Measurements from ENCODE around the gene BRAT1.
"Not testable (repeated sequence)": the region's sequence is repeated elsewhere in the genome, so short reads cannot be mapped to it uniquely, and the experiment has no call there.

Gene BRAT1

DNA sequence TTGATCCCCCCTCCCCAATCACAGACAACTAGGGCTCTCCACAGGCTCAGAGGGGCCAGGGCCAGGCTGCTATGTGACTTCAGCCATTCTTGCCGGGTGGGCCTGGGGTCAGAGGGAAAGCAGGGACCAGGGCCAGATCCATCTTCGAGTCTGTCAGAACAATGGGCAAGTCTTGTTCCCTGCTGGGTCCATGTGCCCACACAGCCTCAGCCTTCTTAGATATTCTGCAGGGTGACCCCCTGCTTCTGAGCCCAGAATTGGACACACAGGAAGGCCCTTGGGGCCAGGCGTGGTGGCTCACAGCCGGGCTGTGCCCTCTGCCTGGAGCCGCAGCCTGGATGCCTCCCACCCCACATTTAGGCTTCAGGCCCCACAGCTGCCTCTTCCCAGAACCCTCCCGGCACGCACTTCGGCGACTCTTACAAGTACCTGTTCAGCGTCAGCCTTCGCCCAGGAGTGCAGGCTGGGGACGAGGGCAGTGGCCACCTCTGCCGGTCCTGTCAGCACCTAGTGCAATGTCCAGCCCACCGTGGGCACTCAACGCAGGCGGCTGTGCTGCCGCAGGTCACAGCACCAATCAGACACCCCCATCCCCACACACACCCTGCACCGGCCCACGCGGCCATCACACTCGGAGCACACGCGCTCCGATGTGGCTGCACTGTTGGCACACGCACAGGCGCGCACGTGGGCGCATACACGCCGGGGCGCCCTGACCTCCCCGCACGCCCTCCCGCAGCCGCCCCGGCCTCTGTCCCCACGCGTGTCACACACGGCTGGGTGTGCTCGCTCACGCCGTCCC, 24.1 kb downstream of the BRAT1 start:
- in situ Hi-C loops (cut with HindIII; ENCODE audit: low pct_unique_long_range_greater_than_20kb, low sequenced_read_pairs); DNase-seq (ENCODE audit: low read depth in 1 of 2, low spot score in 1 of 2): not testable (repeated sequence)

DNA sequence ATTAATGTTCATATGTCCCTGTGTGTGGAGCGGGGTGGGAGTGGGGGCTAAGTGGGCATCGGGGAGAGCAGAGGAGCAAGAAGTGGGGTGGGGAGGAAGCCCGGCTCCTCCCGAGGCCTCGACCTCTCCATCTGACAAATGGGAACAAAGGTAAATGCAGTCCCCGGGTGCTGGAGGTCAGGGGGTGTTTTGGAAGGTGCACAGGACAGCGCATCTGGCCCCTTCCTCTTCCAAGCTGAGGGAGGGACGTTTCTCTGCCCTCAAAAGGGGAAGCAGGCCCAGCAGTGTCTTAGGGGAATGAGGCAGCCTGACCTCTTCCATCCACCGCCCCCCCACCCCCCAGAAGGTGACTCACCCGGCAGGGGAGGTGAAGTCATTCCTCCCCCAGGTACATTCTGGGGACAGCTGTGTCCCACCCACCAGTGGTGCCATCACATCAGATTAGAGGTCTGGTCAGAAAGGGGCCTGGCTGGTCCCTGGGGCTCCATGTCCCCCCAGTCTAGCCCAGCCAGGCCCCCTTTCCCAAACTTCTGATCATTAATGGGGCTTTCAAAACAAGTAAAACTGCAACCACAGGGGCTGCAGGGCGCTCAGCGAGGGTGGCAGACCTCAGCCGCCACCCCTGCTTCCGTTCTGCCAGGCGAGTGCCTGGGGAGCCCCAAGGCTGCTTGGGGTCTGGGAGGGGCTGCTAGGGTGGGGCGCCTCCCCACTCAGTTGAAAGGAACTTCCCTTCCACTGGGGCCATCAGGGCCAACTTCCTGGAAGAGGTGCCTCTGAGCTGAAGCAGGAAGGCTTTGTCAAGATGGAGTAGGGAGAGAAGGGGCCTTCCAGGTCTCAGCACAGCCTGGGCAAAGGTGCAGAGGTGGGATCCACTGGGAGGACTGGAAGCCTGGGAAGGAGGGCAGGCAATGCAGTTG, 25.0 kb downstream of the BRAT1 start:
- in situ Hi-C loops (cut with HindIII; ENCODE audit: low pct_unique_long_range_greater_than_20kb, low sequenced_read_pairs) = no loop called here
- no peak for TF ChIP-seq JUND (IDR thresholded peaks at IDR 0.05; ENCODE audit: low read depth)
- DNase-seq (ENCODE audit: low read depth in 1 of 2, low spot score in 1 of 2) = no peak

DNA sequence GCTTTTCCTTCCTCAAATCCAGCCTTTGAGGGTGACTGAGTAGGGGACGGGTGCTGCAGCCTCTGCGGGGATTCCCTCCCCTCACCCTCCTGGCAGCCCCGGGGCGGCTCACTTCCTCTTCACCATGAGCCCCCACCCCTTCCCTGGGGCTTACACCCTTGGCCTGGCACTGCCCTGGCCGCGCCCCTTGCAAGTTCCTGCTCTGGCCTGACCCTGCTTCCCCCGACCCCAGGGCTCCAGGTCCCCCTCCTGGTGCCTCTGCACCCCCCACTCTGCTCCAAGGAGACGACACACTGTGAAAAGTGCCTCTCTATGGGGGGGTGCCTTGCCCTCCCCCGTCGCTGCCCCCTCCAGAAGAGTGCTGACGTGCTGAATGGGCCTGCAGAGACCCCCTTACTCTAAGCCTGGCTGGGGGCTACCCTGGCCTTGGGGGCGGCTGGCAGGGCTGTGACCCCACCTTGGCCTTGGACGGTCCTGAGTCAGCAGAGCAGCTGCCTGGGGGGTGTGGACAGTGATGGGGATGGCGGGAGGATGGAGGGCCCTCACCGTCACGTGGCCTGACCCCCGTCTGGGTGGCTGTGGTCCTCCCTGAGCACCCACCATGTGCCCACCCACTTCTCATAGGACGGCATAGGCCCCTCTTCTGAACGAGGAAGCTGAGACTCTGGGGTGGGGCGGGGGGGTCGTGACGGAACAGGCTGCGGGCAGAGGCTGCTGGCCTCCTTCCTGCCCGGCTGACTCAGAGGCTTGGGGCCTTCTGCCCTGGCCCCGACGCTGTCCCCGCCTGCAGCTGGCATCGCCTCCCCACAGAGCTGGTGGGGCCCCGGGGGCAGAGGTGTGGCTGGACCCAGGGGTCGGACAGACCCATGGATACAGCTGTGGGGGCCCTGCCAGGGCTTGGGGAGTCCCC, 25.9 kb downstream of the BRAT1 start:
- no peak for DNase-seq (ENCODE audit: low read depth in 1 of 2, low spot score in 1 of 2)
- TF ChIP-seq JUND (IDR thresholded peaks at IDR 0.05; ENCODE audit: low read depth) = no peak
- in situ Hi-C loops (cut with HindIII; ENCODE audit: low pct_unique_long_range_greater_than_20kb, low sequenced_read_pairs) = no loop called here

DNA sequence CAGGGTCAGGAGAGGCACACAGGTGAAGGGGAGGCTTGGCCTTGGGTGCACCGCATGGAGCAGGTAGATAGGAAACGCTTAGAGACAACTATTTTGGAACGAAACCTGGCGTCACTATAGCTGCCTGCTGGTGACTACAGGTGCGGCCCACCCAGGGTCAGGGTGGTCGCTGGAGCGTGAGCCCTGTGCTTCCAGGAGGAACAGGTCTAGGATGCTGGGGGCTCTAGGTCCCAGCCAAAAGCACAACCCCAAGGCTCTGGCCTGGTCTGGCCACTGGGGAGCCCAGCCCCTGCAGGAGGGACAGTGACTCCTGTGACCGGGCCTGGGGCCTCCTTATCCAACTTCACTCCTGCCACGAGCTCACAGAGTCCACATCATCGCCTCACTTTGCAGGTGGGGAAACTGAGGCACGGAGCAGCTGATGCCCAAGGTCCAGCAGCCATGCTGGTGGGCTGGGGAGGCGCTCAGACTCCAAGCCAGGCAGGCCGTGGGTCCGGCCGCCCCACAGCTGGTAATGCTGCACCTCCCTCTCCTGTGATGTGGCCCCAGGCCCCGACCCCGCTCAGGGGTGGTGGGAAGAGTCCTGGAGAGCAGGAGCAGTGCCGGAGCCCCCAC, 26.7 kb downstream of the BRAT1 start:
- TF ChIP-seq JUND (IDR thresholded peaks at IDR 0.05; ENCODE audit: low read depth) = no peak
- in situ Hi-C loops (cut with HindIII; ENCODE audit: low pct_unique_long_range_greater_than_20kb, low sequenced_read_pairs) = no loop called here

DNA sequence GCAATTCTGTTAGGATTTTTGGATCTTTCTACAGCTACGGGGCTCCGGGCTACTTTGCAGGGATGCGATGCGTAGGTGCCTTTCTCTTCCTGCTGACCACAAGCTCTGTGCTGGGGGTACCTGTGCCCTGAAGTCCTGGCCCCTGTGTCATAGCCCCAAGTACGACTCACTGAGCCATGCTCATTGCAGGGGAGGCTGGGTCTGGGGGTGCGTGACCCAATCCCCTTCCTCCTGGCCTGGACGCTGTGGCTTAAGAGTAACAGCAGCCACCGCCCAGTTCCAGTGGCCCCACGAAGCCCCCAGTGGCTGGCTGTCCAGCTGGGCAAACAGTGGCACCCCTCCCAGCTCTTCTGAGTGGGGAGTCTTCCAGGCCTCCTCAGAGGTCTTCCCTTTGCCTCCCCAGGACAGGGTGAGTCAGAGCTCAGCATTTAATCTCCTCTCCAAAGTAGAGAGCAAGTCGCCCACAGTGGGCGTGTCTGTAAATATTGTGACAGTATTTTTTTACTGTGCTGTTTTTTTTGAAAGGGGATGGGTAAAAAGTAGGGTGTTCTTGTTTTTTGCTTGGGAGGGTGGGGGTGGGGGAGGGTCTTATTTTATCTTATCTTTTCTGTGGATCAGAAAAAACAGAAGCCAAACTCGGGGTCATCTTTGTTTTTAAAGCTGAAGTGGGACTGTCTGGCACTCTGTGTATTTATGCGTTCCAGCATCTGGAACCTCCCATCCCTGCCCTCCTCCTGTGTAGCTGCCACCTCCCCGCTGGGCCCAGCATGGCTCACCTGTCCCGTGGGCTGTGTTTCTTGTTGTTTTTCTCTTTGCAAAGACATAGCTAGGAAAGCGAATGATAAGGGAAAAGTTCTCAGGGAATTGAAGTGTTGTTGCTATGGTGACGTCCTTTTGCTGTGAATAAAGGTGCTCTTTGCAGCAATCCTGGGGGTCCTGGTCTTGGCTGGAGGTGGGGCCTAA, 27.5 kb downstream of the BRAT1 start:
- TF ChIP-seq JUND (IDR thresholded peaks at IDR 0.05; ENCODE audit: low read depth) = no peak
- in situ Hi-C loops (cut with HindIII; ENCODE audit: low pct_unique_long_range_greater_than_20kb, low sequenced_read_pairs) = no loop called here
- DNase-seq (ENCODE audit: low read depth in 1 of 2, low spot score in 1 of 2) = peak in 1 of 2 experiments; percentile 47

More for the DNA sequence above, 26.7 kb downstream of the BRAT1 start:
- DNase-seq (ENCODE audit: low read depth in 1 of 2, low spot score in 1 of 2) = no peak

DNA sequence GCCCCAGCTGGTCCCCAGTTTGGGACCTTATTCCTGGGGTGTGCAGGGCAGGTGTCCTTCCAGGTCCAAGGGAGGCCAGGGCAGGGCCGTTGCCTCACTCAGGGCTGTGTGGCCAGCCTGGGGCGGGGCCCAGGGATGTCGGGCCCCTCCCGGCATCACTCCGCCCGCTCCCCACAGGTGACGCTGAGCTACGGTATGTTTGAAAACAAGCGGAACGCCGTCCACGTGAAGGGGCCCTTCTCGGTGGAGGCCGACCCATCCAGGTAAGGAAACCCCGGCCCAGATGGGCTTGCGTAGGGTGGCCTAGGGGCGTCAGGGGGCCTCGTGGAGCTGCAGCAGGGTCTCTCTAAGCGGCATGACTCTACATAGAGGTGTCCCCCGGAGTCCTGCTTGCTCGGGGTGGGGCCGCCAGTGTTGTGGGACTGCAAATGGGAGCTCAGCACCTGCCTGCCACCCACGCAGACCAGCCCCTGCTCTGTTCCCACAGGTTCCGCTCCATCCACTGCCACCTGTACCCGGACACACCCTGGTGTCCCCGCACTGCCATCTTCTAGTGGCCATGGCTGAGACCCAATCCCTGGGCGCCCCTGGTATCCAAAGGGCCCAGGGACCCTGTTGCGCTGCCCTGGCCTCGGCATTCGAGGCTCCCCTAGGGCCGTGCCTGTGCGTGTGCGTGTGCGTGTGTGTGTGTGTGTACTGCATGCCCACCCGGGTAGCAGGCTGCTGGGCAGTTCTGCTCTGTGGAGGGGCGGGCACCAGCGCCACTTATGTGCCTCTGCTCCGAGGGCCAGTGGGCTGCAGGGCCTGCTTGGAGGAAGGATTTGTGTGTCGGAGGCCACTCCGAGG, 28.4 kb downstream of the BRAT1 start:
- DNase-seq (ENCODE audit: low read depth in 1 of 2, low spot score in 1 of 2) = no peak
- in situ Hi-C loops (cut with HindIII; ENCODE audit: low pct_unique_long_range_greater_than_20kb, low sequenced_read_pairs) = no loop called here
- no peak for TF ChIP-seq JUND (IDR thresholded peaks at IDR 0.05; ENCODE audit: low read depth)

DNA sequence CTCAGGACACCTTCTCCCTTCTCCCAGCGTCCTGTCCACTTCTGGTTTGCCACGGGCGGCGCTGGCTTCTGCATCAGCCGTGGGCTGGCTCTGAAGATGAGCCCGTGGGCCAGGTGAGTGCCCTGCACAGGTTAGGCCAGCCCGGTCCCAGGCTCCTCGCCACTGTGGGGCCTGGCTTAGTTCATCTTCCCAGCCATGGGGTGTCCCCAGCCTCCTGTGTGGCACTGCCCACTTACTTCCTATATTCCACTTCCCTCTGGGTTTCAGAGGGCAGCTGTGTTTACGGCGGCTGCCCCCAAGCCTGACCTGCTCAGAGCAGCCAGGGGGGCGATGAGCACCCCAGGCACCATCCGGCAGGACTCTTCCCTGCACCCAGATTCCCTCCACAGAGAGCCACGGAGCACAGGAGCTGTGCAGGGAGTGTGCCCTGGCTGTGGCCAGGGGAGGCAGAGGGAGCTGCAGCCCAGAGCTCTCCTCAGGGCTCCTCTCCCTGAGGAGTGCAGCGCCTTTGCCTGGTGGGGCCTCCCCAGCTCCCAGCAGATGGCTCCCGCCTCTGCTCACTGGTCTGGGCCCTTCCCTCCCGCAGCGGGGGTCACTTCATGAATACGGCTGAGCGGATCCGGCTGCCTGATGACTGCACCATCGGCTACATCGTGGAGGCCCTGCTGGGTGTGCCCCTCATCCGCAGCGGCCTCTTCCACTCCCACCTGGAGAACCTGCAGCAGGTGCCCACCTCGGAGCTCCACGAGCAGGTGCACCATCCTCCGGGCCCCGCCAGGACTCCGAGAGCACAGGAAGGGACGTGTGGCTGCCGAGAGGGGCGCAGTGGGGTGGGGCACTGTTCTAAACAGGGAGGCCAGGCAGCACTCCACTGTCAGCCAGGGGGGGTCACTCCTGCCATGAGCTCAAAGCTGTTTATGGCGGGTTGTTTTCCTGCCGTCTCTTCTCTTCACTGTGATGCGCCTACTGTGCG, 29.4 kb downstream of the BRAT1 start:
- in situ Hi-C loops (cut with HindIII; ENCODE audit: low pct_unique_long_range_greater_than_20kb, low sequenced_read_pairs) = no loop called here
- no peak for TF ChIP-seq JUND (IDR thresholded peaks at IDR 0.05; ENCODE audit: low read depth)
- no peak for DNase-seq (ENCODE audit: low read depth in 1 of 2, low spot score in 1 of 2)

DNA sequence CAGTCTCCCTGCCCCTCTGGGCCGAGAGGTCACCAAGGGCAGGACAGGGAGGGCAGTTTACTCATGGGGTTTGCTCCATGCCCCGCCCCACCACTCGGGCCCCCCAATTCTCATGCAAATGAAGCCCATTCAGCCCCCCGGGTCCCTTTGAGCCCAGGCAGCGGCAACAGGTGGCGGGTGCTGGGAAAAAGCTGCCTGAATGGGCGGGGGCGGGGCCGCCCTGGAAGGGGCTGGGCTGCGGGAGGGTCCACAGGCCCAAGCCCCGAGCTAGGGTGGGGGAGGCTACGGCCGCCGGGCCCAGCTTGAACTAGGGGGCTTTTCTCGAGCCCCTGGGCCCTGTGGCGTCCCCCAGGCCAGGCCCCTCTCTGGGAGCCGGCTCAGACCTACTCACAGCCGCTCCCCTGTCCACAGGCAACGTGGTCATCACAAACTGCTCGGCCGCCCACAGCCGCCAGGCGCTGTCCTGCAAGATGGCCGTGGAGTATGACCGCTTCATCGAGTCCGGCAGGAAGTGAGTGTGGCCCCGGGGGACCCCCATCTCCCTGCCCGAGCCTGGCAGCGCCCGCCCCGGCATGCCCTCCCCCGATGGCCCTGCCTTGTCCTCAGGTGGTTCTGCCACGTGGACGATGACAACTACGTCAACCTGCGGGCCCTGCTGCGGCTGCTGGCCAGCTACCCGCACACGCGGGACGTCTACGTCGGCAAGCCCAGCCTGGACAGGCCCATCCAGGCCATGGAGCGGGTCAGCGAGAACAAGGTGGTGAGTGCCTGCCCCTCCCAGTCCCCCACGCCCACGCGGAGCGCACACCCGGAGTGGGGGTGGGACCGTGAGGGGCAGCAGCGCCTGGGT, 30.3 kb downstream of the BRAT1 start:
- in situ Hi-C loops (cut with HindIII; ENCODE audit: low pct_unique_long_range_greater_than_20kb, low sequenced_read_pairs) = no loop called here
- no peak for DNase-seq (ENCODE audit: low read depth in 1 of 2, low spot score in 1 of 2)

More for the DNA sequence above, 30.3 kb downstream of the BRAT1 start:
- TF ChIP-seq JUND (IDR thresholded peaks at IDR 0.05; ENCODE audit: low read depth) = no peak
